H1 (cell line): ENCODE measurements around the gene C1orf116. TPM values are rescaled to one million over a fixed set of nuclear protein-coding genes. Genes with fewer than 3 reads are reported as not detected.

Experiments used
- CTCF ChIA-PET: fragments of 300-600 bp; sonication (Branson Sonifier 250); formaldehyde crosslinking; loops from one replicate; lab custom pipeline; 2021; ENCODE audit not compliant: partially characterized antibody; lab: Charles Lee
- POLR2A ChIA-PET: fragments of 300-600 bp; sonication (Branson Sonifier 250); formaldehyde crosslinking; loops from one replicate; lab custom pipeline; 2021; ENCODE audit warnings: inconsistent platforms; ENCODE audit not compliant: partially characterized antibody; lab: Charles Lee
- DNase-seq, 2 experiments: peaks; one replicate each; pipeline versions ENCODE4 v3.0.0 to v3.0.0-alpha.2; 2010 to 2022; ENCODE audit warnings: low spot score in 2 of 2, low read depth in 1 of 2, mixed read lengths in 1 of 2
- FAIRE-seq: peaks from 2 replicates; lab custom pipeline; 2011; peaks lifted over from hg19 to GRCh38; lab: Jason Lieb, UNC
- H2AFZ ChIP-seq: 2 replicates; pipeline ENCODE4 v1.8.1; 2012; ENCODE audit warnings: low read length, inconsistent platforms
- H2AK5ac ChIP-seq: 2 replicates; pipeline ENCODE4 v1.6.1; 2013; ENCODE audit warnings: low read depth, low read length
- H2BK120ac ChIP-seq: replicated peaks from 2 replicates; pipeline ENCODE3; 2013; ENCODE audit warnings: low read depth, low read length, inconsistent platforms
- H2BK12ac ChIP-seq: 2 replicates; pipeline ENCODE4 v1.6.1; 2013; ENCODE audit warnings: low read depth, low read length
- H2BK15ac ChIP-seq: 2 replicates; pipeline ENCODE4 v1.6.1; 2013; ENCODE audit warnings: low read length
- H2BK20ac ChIP-seq: 2 replicates; pipeline ENCODE4 v1.6.1; 2013; ENCODE audit warnings: low read length
- H2BK5ac ChIP-seq: 2 replicates; pipeline ENCODE4 v1.6.1; 2013; ENCODE audit warnings: low read depth, low read length
- H3K14ac ChIP-seq: 2 replicates; pipeline ENCODE4 v1.6.1; 2013; ENCODE audit warnings: inconsistent platforms; ENCODE audit not compliant: insufficient read length
- H3K18ac ChIP-seq: 2 replicates; pipeline ENCODE4 v1.6.1; 2013; ENCODE audit warnings: low read length; ENCODE audit errors: extremely low read depth
- H3K23ac ChIP-seq: 2 replicates; pipeline ENCODE4 v1.6.1; 2013; ENCODE audit warnings: inconsistent platforms; ENCODE audit not compliant: insufficient read length
- H3K23me2 ChIP-seq: 2 replicates; pipeline ENCODE4 v1.6.1; 2013; ENCODE audit warnings: low read depth, low read length
- H3K27ac ChIP-seq: 2 replicates; pipeline ENCODE4 v1.6.1; 2011; ENCODE audit warnings: low read depth, low read length, inconsistent platforms
- H3K27me3 ChIP-seq, 4 experiments: replicated peaks in 1 of 4; 1 replicate in 1 of 4; 2 replicates in 3 of 4; pipeline versions ENCODE4 v1.6.1 to v1.8.1; 2011 to 2013; ENCODE audit warnings: low read length in 3 of 4, mild to moderate bottlenecking in 3 of 4, inconsistent platforms in 2 of 4, mixed read lengths in 2 of 4, moderate library complexity in 1 of 4; ENCODE audit not compliant: control insufficient read depth in 3 of 4, insufficient read depth in 3 of 4; ENCODE audit errors: extremely low read depth in 1 of 4
- H3K36me3 ChIP-seq, 4 experiments: 2 replicates each; pipeline versions ENCODE4 v1.6.1 to v1.8.1; 2011 to 2013; ENCODE audit warnings: mild to moderate bottlenecking in 4 of 4, low read length in 3 of 4, moderate library complexity in 2 of 4, control low read depth in 1 of 4, inconsistent platforms in 1 of 4; ENCODE audit not compliant: insufficient read depth in 4 of 4, control insufficient read depth in 2 of 4
- H3K4ac ChIP-seq: replicated peaks from 2 replicates; pipeline ENCODE3; 2013; ENCODE audit warnings: low read length, low read depth, mixed read lengths, inconsistent platforms; ENCODE audit not compliant: insufficient read length
- H3K4me1 ChIP-seq, 4 experiments: replicated peaks in 1 of 4; 1 replicate in 1 of 4; 2 replicates in 3 of 4; pipeline versions ENCODE4 v1.6.1 to v1.8.1; 2011 to 2013; ENCODE audit warnings: low read length in 3 of 4, inconsistent platforms in 2 of 4, mixed read lengths in 1 of 4; ENCODE audit not compliant: insufficient read depth in 4 of 4, control insufficient read depth in 3 of 4
- H3K4me2 ChIP-seq, 2 experiments: 2 replicates each; pipeline versions ENCODE4 v1.6.1 to v1.8.1; 2011 to 2013; ENCODE audit warnings: low read depth in 2 of 2, low read length in 2 of 2, control low read depth in 1 of 2, inconsistent platforms in 1 of 2, mild to moderate bottlenecking in 1 of 2; ENCODE audit not compliant: insufficient read depth in 1 of 2
- H3K4me3 ChIP-seq, 4 experiments: fragments of 200-600, 300-600 bp in 1 of 4; sonication (generic), shearing (Covaris generic), sonication (Bioruptor Twin) in 1 of 4; 2 replicates each; pipeline versions ENCODE4 v1.5.1 to v1.8.1; 2011 to 2016; ENCODE audit warnings: low read length in 4 of 4, low read depth in 3 of 4, control low read depth in 2 of 4, inconsistent platforms in 2 of 4, mild to moderate bottlenecking in 2 of 4, mixed read lengths in 1 of 4, moderate library complexity in 1 of 4; ENCODE audit not compliant: insufficient read depth in 2 of 4; ENCODE audit errors: extremely low read depth in 1 of 4
- H3K56ac ChIP-seq: replicated peaks from 2 replicates; pipeline ENCODE3; 2013; ENCODE audit warnings: low read depth, mild to moderate bottlenecking, mixed read lengths, low read length, inconsistent platforms; ENCODE audit not compliant: insufficient read length
- H3K79me1 ChIP-seq: 2 replicates; pipeline ENCODE4 v1.6.1; 2013; ENCODE audit warnings: low read depth, low read length, control low read depth
- H3K79me2 ChIP-seq, 2 experiments: 2 replicates each; pipeline versions ENCODE4 v1.6.1 to v1.8.1; 2012 to 2013; ENCODE audit warnings: low read length in 2 of 2, mild to moderate bottlenecking in 2 of 2, inconsistent platforms in 1 of 2; ENCODE audit not compliant: insufficient read depth in 2 of 2, control insufficient read depth in 1 of 2
- H3K9ac ChIP-seq, 4 experiments: replicated peaks in 1 of 4; 1 replicate in 1 of 4; 2 replicates in 3 of 4; pipeline versions ENCODE4 v1.6.1 to v1.8.1; 2011 to 2013; ENCODE audit warnings: low read depth in 3 of 4, low read length in 3 of 4, control low read depth in 2 of 4, mild to moderate bottlenecking in 2 of 4, moderate library complexity in 2 of 4, inconsistent platforms in 1 of 4; ENCODE audit errors: extremely low read depth in 1 of 4
- H3K9me3 ChIP-seq, 2 experiments: 2 replicates each; pipeline versions ENCODE4 v1.6.1 to v1.8.1; 2012 to 2013; ENCODE audit warnings: mild to moderate bottlenecking in 2 of 2, moderate library complexity in 2 of 2, control low read depth in 1 of 2, inconsistent platforms in 1 of 2, low read depth in 1 of 2, low read length in 1 of 2, mixed read lengths in 1 of 2; ENCODE audit not compliant: insufficient read depth in 2 of 2
- H4K20me1 ChIP-seq, 2 experiments: replicated peaks in 1 of 2; 2 replicates each; pipeline versions ENCODE3 to v1.8.1; 2011 to 2013; ENCODE audit warnings: inconsistent platforms in 2 of 2, low read length in 2 of 2, mild to moderate bottlenecking in 1 of 2; ENCODE audit not compliant: insufficient read depth in 2 of 2, control insufficient read depth in 1 of 2
- H4K5ac ChIP-seq: 2 replicates; pipeline ENCODE4 v1.6.1; 2013; ENCODE audit warnings: low read length, low read depth, mixed read lengths, inconsistent platforms; ENCODE audit not compliant: insufficient read length
- H4K8ac ChIP-seq: 2 replicates; pipeline ENCODE4 v1.8.0; 2013; ENCODE audit warnings: mild to moderate bottlenecking, moderate library complexity, low read length, inconsistent platforms; ENCODE audit not compliant: insufficient read depth; ENCODE audit errors: extremely low read depth
- H4K91ac ChIP-seq: replicated peaks from 2 replicates; pipeline ENCODE3; 2013; ENCODE audit warnings: low read length, mixed read lengths, inconsistent platforms; ENCODE audit not compliant: insufficient read length
- ASH2L ChIP-seq: fragments of 200-600, 300-600 bp; sonication (generic); IDR thresholded peaks from one replicate; pipeline ENCODE4 v1.7.1; 2017; ENCODE audit warnings: low read length
- CBX5 ChIP-seq: fragments of 300-800, 300-1000 bp; sonication (generic); IDR thresholded peaks from 2 replicates; pipeline ENCODE4 v1.7.1; 2016; ENCODE audit warnings: antibody characterized with exemption, low read length, low read depth
- CREB1 ChIP-seq: IDR thresholded peaks from 2 replicates; pipeline ENCODE4 v1.6.1; 2012; ENCODE audit warnings: inconsistent platforms
- EP300 ChIP-seq, 2 experiments: IDR thresholded peaks; 1 replicate in 1 of 2; 2 replicates in 1 of 2; pipeline ENCODE4 v1.6.1; 2011 to 2012; ENCODE audit warnings: low read depth in 2 of 2, low read length in 2 of 2, mild to moderate bottlenecking in 2 of 2, borderline replicate concordance in 1 of 2, inconsistent platforms in 1 of 2, moderate library complexity in 1 of 2
- GTF2F1 ChIP-seq: IDR thresholded peaks from 2 replicates; pipeline ENCODE4 v1.6.1; 2012; ENCODE audit warnings: low read depth, low read length, improper control_type of control experiment, borderline replicate concordance
- KDM5A ChIP-seq: fragments of 200-600 bp; IDR thresholded peaks from 2 replicates; pipeline ENCODE4 v1.7.1; 2012; ENCODE audit warnings: mild to moderate bottlenecking, low read length, inconsistent platforms, mixed read lengths
- PHF8 ChIP-seq: fragments of 200-600 bp; sonication (generic); conservative IDR thresholded peaks from 2 replicates; pipeline ENCODE4 v1.7.1; 2012; ENCODE audit warnings: low read depth, mild to moderate bottlenecking, inconsistent platforms, low read length, moderate library complexity
- WGBS, 2 experiments: shearing (Covaris generic) in 1 of 2; methylation state at CpG; one replicate each; pipeline versions ENCODE4 v1.1.6 to v1.1.7; 2013 to 2015; ENCODE audit warnings: low lambda C conversion rate in 2 of 2, mixed read lengths in 2 of 2, inconsistent platforms in 1 of 2, low coverage in 1 of 2, missing lambda C conversion rate in 1 of 2; ENCODE audit not compliant: insufficient replicate concordance in 2 of 2, insufficient coverage in 1 of 2, insufficient read length in 1 of 2; ENCODE audit errors: extremely low coverage in 1 of 2, missing lambda C conversion rate in 1 of 2; 5-methylcytosine and 5-hydroxymethylcytosine counted together
- polyA plus RNA-seq, 7 experiments: library from polyadenylated mRNA; depleted of rRNA in 3 of 7; stranded (reverse) in 5 of 7; unstranded in 2 of 7; fragments of >200 nt in 5 of 7; fragments of 200-250 nt in 2 of 7; gene quantifications; 1 replicate in 5 of 7; 2 replicates in 1 of 7; 4 replicates in 1 of 7; pipeline versions ENCODE4 v1.2.1 to v1.2.3, GENCODE V29; 2011 to 2013; ENCODE audit warnings: missing spikeins in 2 of 7, mixed read lengths in 2 of 7
- total RNA-seq: library from RNA; stranded (reverse); fragmentation: NEBNext Ultra II Directional; extraction: Animal tissue kit (Norgen Biotek cat#: 25700); gene quantifications from 2 replicates; pipeline ENCODE4 v1.2.1, GENCODE V29; 2021
- TF ChIP-seq, protein P1 (sequence below): IDR thresholded peaks from 2 replicates; pipeline ENCODE4 v1.6.1; 2012; ENCODE audit warnings: inconsistent platforms
- TF ChIP-seq, protein P2 (sequence below): IDR thresholded peaks from 2 replicates; pipeline ENCODE4 v1.6.1; 2011; ENCODE audit warnings: low read length, improper control_type of control experiment
- TF ChIP-seq, protein P3 (sequence below): IDR thresholded peaks from 2 replicates; pipeline ENCODE4 v1.6.1; 2012; ENCODE audit warnings: inconsistent platforms

C1orf116 gene
- total and polyA plus RNA-seq, 2 of the 8 experiments (the other 6 are each of a cell fraction or from before 2014, with no cell fraction given) = 2.2 to 3.9 TPM

DNA sequence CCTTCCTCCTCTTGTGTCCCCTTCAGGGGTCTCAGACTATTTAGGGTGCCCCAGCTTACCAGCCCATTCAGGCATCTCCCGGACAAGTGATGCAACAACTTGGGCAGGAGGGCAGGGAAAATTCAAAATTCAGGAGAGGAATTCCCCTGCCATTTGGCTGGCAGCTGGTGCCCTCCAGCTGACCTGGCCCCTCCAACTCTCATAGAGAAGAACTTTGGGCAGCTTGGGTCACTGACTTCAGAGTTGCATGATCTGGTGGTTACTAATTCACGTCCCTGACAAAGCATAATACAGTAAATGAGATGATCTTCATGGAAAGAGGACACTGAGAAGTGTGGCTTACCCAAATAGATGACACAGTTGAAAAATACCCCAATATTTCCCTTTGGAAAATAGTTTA is 62.1 kb downstream of the C1orf116 start, which contains the start of gene FCAMR:
FCAMR (minus strand) TSS at position 15 of the 400 bp plus-strand sequence. CDS start 335 bp downstream, outside the sequence.
- no peak within 1 kb of the TSS for H3K27ac ChIP-seq
- H2AK5ac ChIP-seq = no peak within 1 kb of the TSS
- no peak within 1 kb of the TSS for H4K91ac ChIP-seq
- H4K8ac ChIP-seq = no peak within 1 kb of the TSS
- no peaks in the 10 kb centered on the region for H3K9me3 ChIP-seq
- no peaks in the 10 kb centered on the region for H4K20me1 ChIP-seq
- H2BK20ac ChIP-seq = no peak within 1 kb of the TSS
- H2AFZ ChIP-seq = no peak within 1 kb of the TSS
- H2BK5ac ChIP-seq = no peak within 1 kb of the TSS
- H3K9ac ChIP-seq = no peak within 1 kb of the TSS
- no peaks in the 10 kb centered on the region for H3K23me2 ChIP-seq
- H3K79me1 ChIP-seq = no peaks in the 10 kb centered on the region
- H3K4ac ChIP-seq = no peak within 1 kb of the TSS
- ChIA-PET CTCF (interaction anchor here (0.7 to 6.3 kb wide), 11 partner anchors 9 to 246 kb away, joined by 3 to 81 read pairs (median 4); partner anchors contain the start of gene IL20), POLR2A (no interaction called here)
- no peaks in the 10 kb centered on the region for H3K4me1 ChIP-seq
- no peak for DNase-seq
- no peak within 1 kb of the TSS for H3K23ac ChIP-seq
- 95% methylated on average over 2 of the region's 2 CpGs; no CpG with 5 or more reads in 1 of the 2 experiments for WGBS, 2 experiments
- H3K56ac ChIP-seq = no peak within 1 kb of the TSS
- no peak within 1 kb of the TSS for H4K5ac ChIP-seq
- no peak within 1 kb of the TSS for H2BK15ac ChIP-seq
- H3K79me2 ChIP-seq = no peaks in the 10 kb centered on the region
- TF ChIP-seq KDM5A (no peak), EP300 (IDR thresholded peaks at IDR 0.05; ENCODE audit: borderline replicate concordance in 1 of 2, low read depth in 2 of 2, low read length in 2 of 2) (no peak), GTF2F1 (no peak), ASH2L (no peak), CREB1 (no peak), CBX5 (no peak), PHF8 (no peak)
- TF ChIP-seq, protein P1, sequence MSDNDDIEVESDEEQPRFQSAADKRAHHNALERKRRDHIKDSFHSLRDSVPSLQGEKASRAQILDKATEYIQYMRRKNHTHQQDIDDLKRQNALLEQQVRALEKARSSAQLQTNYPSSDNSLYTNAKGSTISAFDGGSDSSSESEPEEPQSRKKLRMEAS = no peak
- TF ChIP-seq, protein P2, sequence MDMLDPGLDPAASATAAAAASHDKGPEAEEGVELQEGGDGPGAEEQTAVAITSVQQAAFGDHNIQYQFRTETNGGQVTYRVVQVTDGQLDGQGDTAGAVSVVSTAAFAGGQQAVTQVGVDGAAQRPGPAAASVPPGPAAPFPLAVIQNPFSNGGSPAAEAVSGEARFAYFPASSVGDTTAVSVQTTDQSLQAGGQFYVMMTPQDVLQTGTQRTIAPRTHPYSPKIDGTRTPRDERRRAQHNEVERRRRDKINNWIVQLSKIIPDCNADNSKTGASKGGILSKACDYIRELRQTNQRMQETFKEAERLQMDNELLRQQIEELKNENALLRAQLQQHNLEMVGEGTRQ = no peak
- TF ChIP-seq, protein P3, sequence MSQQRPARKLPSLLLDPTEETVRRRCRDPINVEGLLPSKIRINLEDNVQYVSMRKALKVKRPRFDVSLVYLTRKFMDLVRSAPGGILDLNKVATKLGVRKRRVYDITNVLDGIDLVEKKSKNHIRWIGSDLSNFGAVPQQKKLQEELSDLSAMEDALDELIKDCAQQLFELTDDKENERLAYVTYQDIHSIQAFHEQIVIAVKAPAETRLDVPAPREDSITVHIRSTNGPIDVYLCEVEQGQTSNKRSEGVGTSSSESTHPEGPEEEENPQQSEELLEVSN = no peak
- TF ChIP-seq, all 59 proteins: peak for 0
- Histone ChIP-seq H2BK12ac (no peak within 1 kb of the TSS), H3K4me3 (no peak within 1 kb of the TSS), H3K18ac (no peak within 1 kb of the TSS), H3K4me2 (no peak within 1 kb of the TSS), H2BK120ac (no peak within 1 kb of the TSS), H3K36me3 (no peaks in the 10 kb centered on the region), H3K27me3 (no peaks in the 10 kb centered on the region), H3K14ac (no peak within 1 kb of the TSS)
- no peak for FAIRE-seq
